ENCODE measurements around the gene SOX9.

SOX9 gene

DNA sequence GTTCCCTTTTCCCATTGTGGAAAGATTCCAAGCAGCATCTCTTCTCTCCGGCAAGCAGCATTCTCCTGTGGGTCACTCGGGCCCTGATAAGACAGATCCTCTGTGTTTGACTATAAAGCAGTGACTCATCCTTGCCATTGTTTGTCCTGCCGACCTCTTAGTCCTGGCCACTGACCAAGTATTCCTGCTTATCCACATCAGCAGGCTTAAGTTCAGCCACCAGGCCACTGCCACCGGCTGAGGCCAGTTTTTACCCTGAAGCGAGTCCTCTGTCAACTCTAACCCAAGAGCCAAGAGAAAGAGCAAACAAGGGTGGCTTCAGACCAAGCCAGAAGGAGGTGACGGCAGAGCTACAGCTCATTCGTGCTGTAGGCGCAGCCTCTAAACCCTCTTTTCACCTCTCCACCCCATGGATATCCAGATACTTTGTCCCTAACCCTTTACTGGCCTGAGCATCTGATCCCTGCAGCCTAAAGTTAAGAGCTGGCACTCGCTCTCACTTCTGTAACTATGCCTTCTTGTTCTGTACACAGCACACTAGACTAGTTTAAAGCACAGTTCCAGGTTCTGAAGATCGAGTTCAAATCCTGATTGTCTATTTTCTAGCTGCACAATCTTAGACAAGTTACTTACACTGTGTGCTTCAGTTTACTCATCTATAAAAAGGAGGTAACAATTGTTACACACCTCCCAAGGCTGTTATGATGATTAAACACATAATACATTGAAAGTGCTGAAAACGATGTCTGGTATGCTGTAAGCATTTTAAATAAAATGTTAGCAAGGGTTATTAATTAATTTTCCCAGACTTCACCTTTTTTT lies 31.0 kb downstream of the SOX9 start:
- TF ChIP-seq SIN3A (IDR thresholded peaks at IDR 0.05; ENCODE audit: borderline replicate concordance, insufficient read depth, low read length) (no peak), FOXP2 (optimal IDR thresholded peaks at IDR 0.05; ENCODE audit: borderline replicate concordance, extremely low read depth, extremely low read length, insufficient read depth) (no peak), POLR2AphosphoS5 (IDR thresholded peaks at IDR 0.05; ENCODE audit: low read depth, low read length) (no peak), TAF1 (IDR thresholded peaks at IDR 0.05; ENCODE audit: borderline replicate concordance, insufficient read depth, low read length) (no peak)
- TF ChIP-seq, protein P1, sequence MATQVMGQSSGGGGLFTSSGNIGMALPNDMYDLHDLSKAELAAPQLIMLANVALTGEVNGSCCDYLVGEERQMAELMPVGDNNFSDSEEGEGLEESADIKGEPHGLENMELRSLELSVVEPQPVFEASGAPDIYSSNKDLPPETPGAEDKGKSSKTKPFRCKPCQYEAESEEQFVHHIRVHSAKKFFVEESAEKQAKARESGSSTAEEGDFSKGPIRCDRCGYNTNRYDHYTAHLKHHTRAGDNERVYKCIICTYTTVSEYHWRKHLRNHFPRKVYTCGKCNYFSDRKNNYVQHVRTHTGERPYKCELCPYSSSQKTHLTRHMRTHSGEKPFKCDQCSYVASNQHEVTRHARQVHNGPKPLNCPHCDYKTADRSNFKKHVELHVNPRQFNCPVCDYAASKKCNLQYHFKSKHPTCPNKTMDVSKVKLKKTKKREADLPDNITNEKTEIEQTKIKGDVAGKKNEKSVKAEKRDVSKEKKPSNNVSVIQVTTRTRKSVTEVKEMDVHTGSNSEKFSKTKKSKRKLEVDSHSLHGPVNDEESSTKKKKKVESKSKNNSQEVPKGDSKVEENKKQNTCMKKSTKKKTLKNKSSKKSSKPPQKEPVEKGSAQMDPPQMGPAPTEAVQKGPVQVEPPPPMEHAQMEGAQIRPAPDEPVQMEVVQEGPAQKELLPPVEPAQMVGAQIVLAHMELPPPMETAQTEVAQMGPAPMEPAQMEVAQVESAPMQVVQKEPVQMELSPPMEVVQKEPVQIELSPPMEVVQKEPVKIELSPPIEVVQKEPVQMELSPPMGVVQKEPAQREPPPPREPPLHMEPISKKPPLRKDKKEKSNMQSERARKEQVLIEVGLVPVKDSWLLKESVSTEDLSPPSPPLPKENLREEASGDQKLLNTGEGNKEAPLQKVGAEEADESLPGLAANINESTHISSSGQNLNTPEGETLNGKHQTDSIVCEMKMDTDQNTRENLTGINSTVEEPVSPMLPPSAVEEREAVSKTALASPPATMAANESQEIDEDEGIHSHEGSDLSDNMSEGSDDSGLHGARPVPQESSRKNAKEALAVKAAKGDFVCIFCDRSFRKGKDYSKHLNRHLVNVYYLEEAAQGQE (IDR thresholded peaks at IDR 0.05; ENCODE audit: insufficient read depth in 1 of 2, low read depth in 2 of 2, low read length in 2 of 2): no peak

DNA sequence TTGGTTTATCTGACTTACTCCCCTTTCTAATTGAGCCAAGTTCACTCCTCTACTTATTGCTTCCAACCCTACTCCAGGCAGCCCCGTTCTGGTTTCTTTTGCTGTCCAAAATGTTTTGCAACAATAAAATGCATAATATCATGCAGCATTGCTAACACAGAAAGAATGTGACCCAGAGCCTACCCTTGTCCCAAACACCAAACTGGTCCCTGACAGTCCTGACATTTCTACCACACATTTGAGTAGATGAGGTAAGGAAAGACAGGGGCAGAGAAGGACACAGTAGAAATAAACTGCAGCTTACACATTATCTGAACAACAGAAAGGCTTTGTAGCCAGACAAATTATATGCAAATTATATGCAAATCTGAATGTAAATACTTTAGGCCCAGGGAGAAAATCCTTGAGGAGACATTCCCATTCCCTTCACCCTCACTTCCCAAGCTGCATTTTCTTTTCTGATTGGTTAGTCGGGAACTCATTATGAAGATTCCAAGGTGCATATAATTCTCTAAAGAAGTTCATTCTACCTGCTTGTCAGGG lies 31.6 kb downstream of the SOX9 start:
- no peak for TF ChIP-seq POLR2AphosphoS5 (IDR thresholded peaks at IDR 0.05; ENCODE audit: low read depth, low read length)
- TF ChIP-seq FOXP2 (optimal IDR thresholded peaks at IDR 0.05; ENCODE audit: borderline replicate concordance, extremely low read depth, extremely low read length, insufficient read depth): no peak
- TF ChIP-seq TAF1 (IDR thresholded peaks at IDR 0.05; ENCODE audit: borderline replicate concordance, insufficient read depth, low read length): no peak
- TF ChIP-seq, protein P1 (IDR thresholded peaks at IDR 0.05; ENCODE audit: insufficient read depth in 1 of 2, low read depth in 2 of 2, low read length in 2 of 2): no peak
- TF ChIP-seq SIN3A (IDR thresholded peaks at IDR 0.05; ENCODE audit: borderline replicate concordance, insufficient read depth, low read length): no peak

DNA sequence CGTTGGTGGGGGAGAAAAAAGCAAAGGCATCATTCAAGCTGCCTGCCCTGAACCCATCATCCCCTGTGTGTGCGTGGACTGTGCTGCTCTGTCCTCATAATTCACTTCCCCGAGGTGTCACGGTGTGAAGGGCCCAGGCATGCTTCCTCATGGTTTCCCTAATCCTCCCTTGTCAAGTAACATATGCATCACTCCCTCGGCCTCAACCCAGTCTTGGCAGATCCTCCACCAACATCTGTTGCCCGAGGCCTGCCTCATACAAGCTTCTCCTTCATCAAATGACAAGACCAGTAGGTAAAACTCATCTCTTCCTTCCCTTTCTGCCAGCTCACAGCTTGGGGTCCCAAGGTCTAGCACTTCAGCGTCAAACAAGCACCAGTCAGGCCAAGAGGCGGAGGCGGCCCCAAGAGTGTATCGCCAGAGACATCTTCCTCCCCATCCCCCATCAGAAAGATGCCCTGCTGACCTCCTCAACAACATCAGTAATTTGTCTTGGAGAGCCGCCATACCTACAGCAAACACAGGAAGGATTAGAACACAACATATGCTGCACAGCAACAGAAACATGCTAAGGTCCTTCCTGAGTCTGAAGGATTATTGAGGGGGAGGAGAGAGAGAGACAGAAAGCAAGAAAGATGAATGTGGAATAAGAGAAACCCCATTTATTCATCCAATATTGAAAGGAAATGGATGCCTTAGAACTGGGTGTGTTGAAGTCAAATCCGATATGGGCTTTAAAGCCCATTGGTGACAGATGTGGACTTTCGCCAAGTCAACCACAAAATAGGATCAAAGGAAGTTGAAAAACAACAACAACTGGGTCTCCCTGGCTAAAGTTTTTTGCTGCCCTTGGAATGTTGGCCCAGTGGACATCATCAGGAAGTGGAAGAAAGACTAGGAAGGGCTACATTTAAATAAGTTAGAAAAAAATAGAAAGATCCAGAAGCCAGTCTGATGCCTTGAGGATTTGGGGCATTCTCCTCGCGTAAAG lies 38.4 kb downstream of the SOX9 start:
- TF ChIP-seq TAF1 (IDR thresholded peaks at IDR 0.05; ENCODE audit: borderline replicate concordance, insufficient read depth, low read length): no peak
- TF ChIP-seq SIN3A (IDR thresholded peaks at IDR 0.05; ENCODE audit: borderline replicate concordance, insufficient read depth, low read length): no peak
- no peak for TF ChIP-seq POLR2AphosphoS5 (IDR thresholded peaks at IDR 0.05; ENCODE audit: low read depth, low read length)
- TF ChIP-seq FOXP2 (optimal IDR thresholded peaks at IDR 0.05; ENCODE audit: borderline replicate concordance, extremely low read depth, extremely low read length, insufficient read depth): no peak
- TF ChIP-seq, protein P1 (IDR thresholded peaks at IDR 0.05; ENCODE audit: insufficient read depth in 1 of 2, low read depth in 2 of 2, low read length in 2 of 2): no peak

DNA sequence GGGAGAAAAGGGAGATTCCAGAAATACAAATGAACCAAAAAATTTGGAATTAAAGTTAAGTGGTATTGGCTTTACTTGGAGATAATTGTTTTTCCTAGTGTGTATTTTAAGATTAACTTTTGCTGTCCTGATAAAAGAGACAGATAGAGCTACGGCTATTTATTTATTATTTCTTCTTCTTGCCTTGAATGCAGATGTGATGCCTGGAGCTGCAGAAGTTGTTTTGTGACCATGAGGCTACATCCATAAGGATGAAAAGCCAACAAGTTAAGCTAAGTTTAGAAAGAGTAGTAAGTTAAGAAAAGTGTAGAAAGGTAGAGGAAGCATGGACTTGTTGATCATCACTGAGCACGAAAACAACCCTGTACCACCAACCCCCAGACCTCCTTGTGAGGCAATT lies 41.7 kb downstream of the SOX9 start:
- TF ChIP-seq POLR2AphosphoS5 (IDR thresholded peaks at IDR 0.05; ENCODE audit: low read depth, low read length) (no peak), FOXP2 (optimal IDR thresholded peaks at IDR 0.05; ENCODE audit: borderline replicate concordance, extremely low read depth, extremely low read length, insufficient read depth) (no peak), SIN3A (IDR thresholded peaks at IDR 0.05; ENCODE audit: borderline replicate concordance, insufficient read depth, low read length) (no peak)
- TF ChIP-seq, protein P1 (IDR thresholded peaks at IDR 0.05; ENCODE audit: insufficient read depth in 1 of 2, low read depth in 2 of 2, low read length in 2 of 2): no peak
